Measurements from ENCODE around the gene BMERB1. TPM values are rescaled to one million over a fixed set of nuclear protein-coding genes. Genes with fewer than 3 reads are reported as not detected.

BMERB1 gene
- total and polyA plus RNA-seq, 9 of the 15 experiments (the other 6 are each of a cell fraction or from before 2014, with no cell fraction given), result 0.29 to 2.9 (median 0.94) TPM

GRCh38 chr16:15439521-15439920, 5.1 kb downstream of the BMERB1 start:
- no peak for TF ChIP-seq FOXK2 (conservative IDR thresholded peaks at IDR 0.05 in 1 of 2, IDR thresholded peaks at IDR 0.05 in 1 of 2; ENCODE audit: low read depth in 2 of 2)
- TF ChIP-seq RBM25 (IDR thresholded peaks at IDR 0.05; ENCODE audit: low read depth, low read length, severe bottlenecking), result peak; percentile 2
- peaks cover 5 to 12% of the 10 kb centered on the region in 2 experiments; a peak in 3 of 5 replicates for H3K27me3 ChIP-seq (ENCODE audit: control insufficient read depth in 2 of 2, insufficient read depth in 2 of 2, low read length in 2 of 2)
- intact Hi-C loops (cut with micrococcal nuclease) (no loop called here), in situ Hi-C loops (cut with MboI) (no loop called here)
- no peak overlapping the region for H2AFZ ChIP-seq (ENCODE audit: low read depth, low read length)
- no peak for FAIRE-seq
- no peaks in the 10 kb centered on the region for H3K79me2 ChIP-seq (ENCODE audit: control insufficient read depth, insufficient read depth, low read length)
- no peak for ATAC-seq
- no peak overlapping the region for H3K4me2 ChIP-seq (ENCODE audit: insufficient read depth, low read length)
- H3K36me3 ChIP-seq (ENCODE audit: control insufficient read depth, insufficient read depth, low read length), result no peaks in the 10 kb centered on the region
- H3K4me3 ChIP-seq, result no peak overlapping the region
- H3K4me1 ChIP-seq (replicated peaks in 1 of 2; ENCODE audit: control insufficient read depth in 2 of 2, insufficient read depth in 2 of 2, low read length in 2 of 2), result peaks cover 0 to 9% of the 10 kb centered on the region in 2 experiments; a peak in 1 of 5 replicates
- H4K20me1 ChIP-seq (replicated peaks; ENCODE audit: control insufficient read depth, insufficient read depth, low read length), result no peaks in the 10 kb centered on the region
- H3K27ac ChIP-seq (ENCODE audit: extremely low read depth, low read depth, low read length), result no peak overlapping the region
- DNase-seq (ENCODE audit: extremely low read depth in 1 of 4, low spot score in 3 of 4), result no peak
- ChIA-PET CTCF (ENCODE audit: low intra/inter-chr PET ratio) (no interaction called here), POLR2A (no interaction called here)
- WGBS (ENCODE audit: insufficient coverage, low coverage, missing lambda C conversion rate), result 44% methylated on average over 4 of the region's 4 CpGs
- no peaks in the 10 kb centered on the region for H3K9me1 ChIP-seq (ENCODE audit: control insufficient read depth, insufficient read depth, low read length)
- no peak overlapping the region for H3K9ac ChIP-seq (ENCODE audit: insufficient read depth in 1 of 2, low read depth in 2 of 2, low read length in 2 of 2)
- no TSS peak for BruUV-seq (replicated peaks)
- H3K9me3 ChIP-seq (replicated peaks; ENCODE audit: control insufficient read depth, insufficient read depth, low read depth, low read length), result no peaks in the 10 kb centered on the region

- POLR2A ChIA-PET, result interaction anchor here (0.8 kb wide), 1 partner anchor 21 kb away, joined by 3 read pairs; no protein-coding TSS in a partner anchor
- H3K79me2 ChIP-seq (ENCODE audit: control insufficient read depth, insufficient read depth, low read length), result no peaks in the 10 kb centered on the region
- H3K4me2 ChIP-seq (ENCODE audit: insufficient read depth, low read length), result no peak overlapping the region
- H3K27me3 ChIP-seq (ENCODE audit: control insufficient read depth in 2 of 2, insufficient read depth in 2 of 2, low read length in 2 of 2), result no peaks in the 10 kb centered on the region; a peak in 1 of 5 replicates
- CTCF ChIA-PET (ENCODE audit: low intra/inter-chr PET ratio), result no interaction called here
- intact Hi-C loops (cut with micrococcal nuclease), result no loop called here
- H3K9me1 ChIP-seq (ENCODE audit: control insufficient read depth, insufficient read depth, low read length), result no peaks in the 10 kb centered on the region
- H4K20me1 ChIP-seq (replicated peaks; ENCODE audit: control insufficient read depth, insufficient read depth, low read length), result no peaks in the 10 kb centered on the region
- no peak overlapping the region for H3K9ac ChIP-seq (ENCODE audit: insufficient read depth in 1 of 2, low read depth in 2 of 2, low read length in 2 of 2)
- no peak overlapping the region for H3K4me3 ChIP-seq
- H3K36me3 ChIP-seq (ENCODE audit: control insufficient read depth, insufficient read depth, low read length), result no peaks in the 10 kb centered on the region
- H3K9me3 ChIP-seq (replicated peaks; ENCODE audit: control insufficient read depth, insufficient read depth, low read depth, low read length), result peaks cover 3% of the 10 kb centered on the region; the same call in 1 of the 2 replicates
- in situ Hi-C loops (cut with MboI), result no loop called here
- TF ChIP-seq MCM3 (IDR thresholded peaks at IDR 0.05) (no peak), FOXP4 (CRISPR knock-in tag; IDR thresholded peaks at IDR 0.05; ENCODE audit: borderline replicate concordance) (no peak), ZNF444 (CRISPR knock-in tag; IDR thresholded peaks at IDR 0.05) (no peak), TGIF2 (CRISPR knock-in tag; IDR thresholded peaks at IDR 0.05) (no peak), ELK3 (CRISPR knock-in tag; IDR thresholded peaks at IDR 0.05) (no peak), JUNB (CRISPR knock-in tag; conservative IDR thresholded peaks at IDR 0.05) (no peak), HOXB6 (CRISPR knock-in tag; IDR thresholded peaks at IDR 0.05; ENCODE audit: borderline replicate concordance) (no peak)
- H3K4me1 ChIP-seq (replicated peaks in 1 of 2; ENCODE audit: control insufficient read depth in 2 of 2, insufficient read depth in 2 of 2, low read length in 2 of 2), result no peaks in the 10 kb centered on the region
- ATAC-seq, result no peak
- BruUV-seq (replicated peaks), result no TSS peak
- 44% methylated on average over 3 of the region's 3 CpGs for WGBS (ENCODE audit: insufficient coverage, low coverage, missing lambda C conversion rate)
- no peak overlapping the region for H3K27ac ChIP-seq (ENCODE audit: extremely low read depth, low read depth, low read length)
- no peak for FAIRE-seq
- no peak for DNase-seq (ENCODE audit: extremely low read depth in 1 of 4, low spot score in 3 of 4)
- H2AFZ ChIP-seq (ENCODE audit: low read depth, low read length), result no peak overlapping the region
These were observed 6.5 kb downstream of the BMERB1 start for GRCh38 chr16:15440852-15441251.

Data from K562 (cell line).